Lung (tissue), 12 donors: ENCODE measurements around the gene EFCAB9. TPM values are rescaled to one million over a fixed set of nuclear protein-coding genes. Genes with fewer than 3 reads are reported as not detected.
A peak's percentile ranks its signal among the peaks of the same experiment; 100 is the strongest.

Experiments
- ATAC-seq: fragments of 200-7000 bp; cut with Tn5 transposase; one replicate; pipeline ENCODE4 v1.9.1; 2020; ENCODE audit warnings: moderate number of reproducible peaks; ENCODE audit not compliant: insufficient read depth, low FRiP score
- DNase-seq, 3 donors: peaks; one replicate each; pipeline ENCODE4 v3.0.0-alpha.2; 2013 to 2017
- H3K27ac ChIP-seq, 2 donors: one replicate each; pipeline ENCODE4 v1.5.1; 2013; ENCODE audit warnings: mild to moderate bottlenecking in 2 of 2, moderate library complexity in 2 of 2, control low read depth in 1 of 2, inconsistent platforms in 1 of 2, low read depth in 1 of 2, low read length in 1 of 2
- H3K27me3 ChIP-seq, 3 donors: one replicate each; pipeline ENCODE4 v1.5.1; 2013; ENCODE audit warnings: low read length in 2 of 3; ENCODE audit not compliant: control insufficient read depth in 3 of 3, insufficient read depth in 3 of 3
- H3K36me3 ChIP-seq, 4 donors: one replicate each; pipeline ENCODE4 v1.5.1; 2013; ENCODE audit warnings: low read length in 4 of 4, mild to moderate bottlenecking in 1 of 4, moderate library complexity in 1 of 4; ENCODE audit not compliant: control insufficient read depth in 4 of 4, insufficient read depth in 4 of 4
- H3K4me1 ChIP-seq, 5 donors: one replicate each; pipeline ENCODE4 v1.5.1; 2013; ENCODE audit warnings: low read length in 5 of 5, mild to moderate bottlenecking in 2 of 5, moderate library complexity in 1 of 5; ENCODE audit not compliant: control insufficient read depth in 5 of 5, insufficient read depth in 5 of 5
- H3K4me3 ChIP-seq: one replicate; pipeline ENCODE4 v1.5.1; 2013; ENCODE audit warnings: mild to moderate bottlenecking, control low read depth, moderate library complexity
- H3K9ac ChIP-seq, 2 donors: one replicate each; pipeline ENCODE4 v1.5.1; 2013; ENCODE audit warnings: low read length in 2 of 2, control low read depth in 1 of 2; ENCODE audit not compliant: insufficient read depth in 1 of 2
- H3K9me3 ChIP-seq, 4 donors: one replicate each; pipeline ENCODE4 v1.5.1; 2013; ENCODE audit warnings: low read length in 3 of 4, mild to moderate bottlenecking in 1 of 4, moderate library complexity in 1 of 4; ENCODE audit not compliant: control insufficient read depth in 4 of 4, insufficient read depth in 3 of 4
- WGBS, 2 donors: extraction: QIAGEN DNeasy Blood & Tissue Kit; methylation state at CpG; one replicate each; pipeline ENCODE4 v1.1.7; 2013; 5-methylcytosine and 5-hydroxymethylcytosine counted together
- polyA plus RNA-seq, 2 donors: library from polyadenylated mRNA; stranded (reverse); fragments of 200-250 nt; gene quantifications; one replicate each; pipeline ENCODE4 v1.2.1, GENCODE V29; 2013
- total RNA-seq, 2 donors: library from RNA; depleted of rRNA in 1 of 2; stranded (reverse); fragments of >200 nt in 1 of 2; gene quantifications; one replicate each; pipeline ENCODE4 v1.2.1, GENCODE V29; 2014 to 2021
- TF ChIP-seq, protein P1 (sequence below): IDR thresholded peaks from 2 replicates; pipeline ENCODE4 v1.5.1; 2012; ENCODE audit warnings: mild to moderate bottlenecking; ENCODE audit errors: control extremely low read depth, extremely low read depth
- donor health status: control.
- donor health status: control.
- donor health status: Bipolar disorder and iron deficiency.
- donor health status: healthy.
- donor health status: DM: yes; HTN: yes; CAD: no.

EFCAB9 gene
- total and polyA plus RNA-seq, 4 donors: not detected

DNA sequence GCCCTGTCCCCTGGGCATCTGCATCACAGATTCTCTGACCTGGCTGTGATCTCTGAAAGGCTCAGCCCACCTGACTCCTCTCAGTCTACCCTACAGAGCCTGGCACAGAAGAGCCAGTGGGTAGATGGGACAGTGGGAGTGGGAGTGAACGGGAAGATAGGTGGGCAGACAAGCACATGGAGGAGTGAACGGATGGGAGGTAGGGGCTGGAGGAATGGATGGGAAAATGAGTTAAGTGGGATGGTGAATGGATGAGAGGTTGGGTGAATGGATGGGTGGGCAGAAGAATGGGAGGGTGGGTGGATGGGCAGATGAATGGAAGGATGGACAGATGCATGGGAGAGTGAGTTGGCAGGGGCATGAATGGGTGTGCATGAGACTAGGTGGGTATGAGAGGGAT is 24.8 kb upstream of the EFCAB9 start:
- Histone ChIP-seq H3K9me3 (no peaks in the 10 kb centered on the region), H3K27ac (peak overlapping the region in 1 of 2 donors; percentile 52), H3K9ac (no peak overlapping the region), H3K4me1 (peaks cover 10 to 39% (median 26%) of the 10 kb centered on the region in 5 donors), H3K27me3 (no peaks in the 10 kb centered on the region), H3K36me3 (peaks cover 0 to 2% (median 0%) of the 10 kb centered on the region in 4 donors), H3K4me3 (no peak overlapping the region)
- 97 to 98% methylated on average over 2 of the region's 2 CpGs for WGBS, 2 donors
- TF ChIP-seq, protein P1, sequence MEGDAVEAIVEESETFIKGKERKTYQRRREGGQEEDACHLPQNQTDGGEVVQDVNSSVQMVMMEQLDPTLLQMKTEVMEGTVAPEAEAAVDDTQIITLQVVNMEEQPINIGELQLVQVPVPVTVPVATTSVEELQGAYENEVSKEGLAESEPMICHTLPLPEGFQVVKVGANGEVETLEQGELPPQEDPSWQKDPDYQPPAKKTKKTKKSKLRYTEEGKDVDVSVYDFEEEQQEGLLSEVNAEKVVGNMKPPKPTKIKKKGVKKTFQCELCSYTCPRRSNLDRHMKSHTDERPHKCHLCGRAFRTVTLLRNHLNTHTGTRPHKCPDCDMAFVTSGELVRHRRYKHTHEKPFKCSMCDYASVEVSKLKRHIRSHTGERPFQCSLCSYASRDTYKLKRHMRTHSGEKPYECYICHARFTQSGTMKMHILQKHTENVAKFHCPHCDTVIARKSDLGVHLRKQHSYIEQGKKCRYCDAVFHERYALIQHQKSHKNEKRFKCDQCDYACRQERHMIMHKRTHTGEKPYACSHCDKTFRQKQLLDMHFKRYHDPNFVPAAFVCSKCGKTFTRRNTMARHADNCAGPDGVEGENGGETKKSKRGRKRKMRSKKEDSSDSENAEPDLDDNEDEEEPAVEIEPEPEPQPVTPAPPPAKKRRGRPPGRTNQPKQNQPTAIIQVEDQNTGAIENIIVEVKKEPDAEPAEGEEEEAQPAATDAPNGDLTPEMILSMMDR: no peak
- DNase-seq (no peak), ATAC-seq (no peak)

- Histone ChIP-seq H3K27ac (no peak overlapping the region), H3K9ac (no peak overlapping the region), H3K9me3 (no peaks in the 10 kb centered on the region), H3K4me1 (peaks cover 10 to 29% (median 21%) of the 10 kb centered on the region in 5 donors), H3K4me3 (no peak overlapping the region), H3K27me3 (no peaks in the 10 kb centered on the region), H3K36me3 (peaks cover 0 to 2% (median 0%) of the 10 kb centered on the region in 4 donors)
- ATAC-seq (no peak), DNase-seq (no peak)
- TF ChIP-seq, protein P1: no peak
- WGBS, 2 donors: 53 to 55% methylated on average over 9 of the region's 9 CpGs
These were observed 23.7 kb upstream of the EFCAB9 start for GRCh38 chr5:172170251-172170701.

- 84 to 91% methylated on average over 8 of the region's 8 CpGs for WGBS, 2 donors
- no peak for DNase-seq
- no peak overlapping the region for H3K27ac ChIP-seq
- no peak overlapping the region for H3K4me3 ChIP-seq
- H3K36me3 ChIP-seq: peaks cover 0 to 2% (median 0%) of the 10 kb centered on the region in 4 donors
- H3K9ac ChIP-seq: no peak overlapping the region
- no peaks in the 10 kb centered on the region for H3K9me3 ChIP-seq
- peaks cover 10 to 28% (median 19%) of the 10 kb centered on the region in 5 donors for H3K4me1 ChIP-seq
- H3K27me3 ChIP-seq: no peaks in the 10 kb centered on the region
- TF ChIP-seq, protein P1: no peak
- no peak for ATAC-seq
These were observed 22.9 kb upstream of the EFCAB9 start for GRCh38 chr5:172171118-172171517.

DNA sequence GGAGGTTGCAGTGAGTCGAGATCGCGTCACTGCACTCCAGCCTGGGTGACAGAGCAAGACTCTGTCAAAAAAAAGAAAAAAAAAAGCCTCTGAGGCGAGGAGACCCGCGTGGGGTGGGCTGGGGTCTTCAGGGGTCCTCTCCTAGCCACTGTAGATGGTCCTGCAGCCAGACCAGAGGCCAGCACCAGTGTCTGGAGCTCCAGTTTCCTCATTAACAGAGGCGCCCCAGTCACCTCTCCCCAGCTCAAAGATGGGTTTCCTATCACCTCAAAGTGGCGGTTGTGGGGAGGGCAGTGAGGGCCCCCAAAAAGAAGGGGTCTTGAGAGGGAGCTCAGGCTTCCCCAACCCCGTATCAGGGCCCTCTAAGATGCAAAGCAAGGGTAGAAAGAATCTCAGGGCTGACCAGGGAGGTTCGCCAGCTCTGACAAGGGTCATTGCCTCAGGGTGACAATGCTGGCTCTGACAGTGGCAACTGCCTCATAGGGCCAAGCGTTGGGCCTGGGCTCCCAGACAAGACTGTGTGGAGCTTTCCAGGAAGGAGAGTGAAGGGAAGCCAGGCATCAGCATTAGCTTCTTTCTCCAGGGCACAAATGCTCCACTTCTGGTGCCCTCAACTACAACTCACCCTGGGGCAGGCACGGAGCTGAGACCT is 20.9 kb upstream of the EFCAB9 start:
- peak overlapping the region in 1 of 2 donors; percentile 26 for H3K27ac ChIP-seq
- ATAC-seq (no peak), DNase-seq (no peak)
- 77 to 86% methylated on average over 12 of the region's 12 CpGs for WGBS, 2 donors
- H3K9ac ChIP-seq: no peak overlapping the region
- no peak overlapping the region for H3K4me3 ChIP-seq
- H3K4me1 ChIP-seq: peaks cover 6 to 26% (median 12%) of the 10 kb centered on the region in 5 donors
- H3K27me3 ChIP-seq: no peaks in the 10 kb centered on the region
- TF ChIP-seq, protein P1: no peak
- no peaks in the 10 kb centered on the region for H3K36me3 ChIP-seq
- no peaks in the 10 kb centered on the region for H3K9me3 ChIP-seq
